Measurements from ENCODE around the gene SF3B4. TPM values are rescaled to one million over a fixed set of nuclear protein-coding genes. Genes with fewer than 3 reads are reported as not detected.
A peak's percentile ranks its signal among the peaks of the same experiment; 100 is the strongest.
"Not testable (repeated sequence)": the region's sequence is repeated elsewhere in the genome, so short reads cannot be mapped to it uniquely, and the experiment has no call there.

The SF3B4 gene
- total RNA-seq, 1 experiment from 2014 or later: 23.5 TPM

DNA sequence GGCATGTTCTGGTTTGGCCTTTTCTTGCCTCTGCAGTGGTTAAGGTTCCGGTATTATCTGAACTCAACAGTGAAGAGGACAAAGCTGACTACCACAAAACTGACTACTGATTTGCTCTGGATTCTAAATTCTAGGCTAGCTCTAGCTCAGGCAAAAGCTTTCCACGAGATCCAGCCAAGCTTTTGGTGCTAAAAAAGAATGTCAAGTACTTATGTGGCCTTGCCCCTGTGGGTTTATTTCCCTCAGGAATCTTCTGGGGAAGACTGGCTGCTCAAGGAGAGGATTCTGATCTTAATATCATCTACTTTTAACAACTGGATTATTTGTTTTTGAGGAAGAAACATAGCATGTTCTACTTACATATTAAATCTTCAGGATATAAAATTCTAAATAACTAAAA, 35.1 kb upstream of the SF3B4 start:
- Histone ChIP-seq H3K4me3 (ENCODE audit: low read length) (no peak overlapping the region), H3K4me2 (ENCODE audit: low read length) (no peak overlapping the region), H4K20me1 (ENCODE audit: low read length) (no peaks in the 10 kb centered on the region), H3K9me2 (replicated peaks; ENCODE audit: low read length) (no peaks in the 10 kb centered on the region), H3K9ac (ENCODE audit: low read length) (no peak overlapping the region), H3K9me3 (ENCODE audit: low read length) (no peaks in the 10 kb centered on the region), H3K79me2 (ENCODE audit: low read length) (no peaks in the 10 kb centered on the region), H3K36me3 (ENCODE audit: low read depth, low read length) (peaks cover 55% of the 10 kb centered on the region), H3K4me1 (ENCODE audit: insufficient read depth, low read length) (no peaks in the 10 kb centered on the region), H3F3A (ENCODE audit: low read length, unreplicated experiment) (no peaks in the 10 kb centered on the region), H3K27ac (ENCODE audit: low read length) (no peak overlapping the region), H2AFZ (ENCODE audit: low read length) (no peak overlapping the region), H3K27me3 (ENCODE audit: low read length) (no peaks in the 10 kb centered on the region)
- BruUV-seq (replicated peaks): no TSS peak
- ChIA-PET POLR2A (ENCODE audit: unreplicated experiment) (no interaction called here), CTCF (interaction anchor here (0.6 to 0.9 kb wide), 6 partner anchors 26 to 660 kb away, joined by 3 to 6 read pairs (median 4); partner anchors contain the start of gene MTMR11)
- no peak for TF ChIP-seq CTCF (conservative IDR thresholded peaks at IDR 0.05; ENCODE audit: low read depth, low read length)
- TF ChIP-seq EZH2 (IDR thresholded peaks at IDR 0.05; ENCODE audit: low read length, unreplicated experiment): no peak
- TF ChIP-seq EZH2phosphoT487 (IDR thresholded peaks at IDR 0.05; ENCODE audit: borderline replicate concordance, low read length): no peak
- ATAC-seq: no peak
- intact Hi-C loops (cut with micrococcal nuclease): loop anchor here (1.0 to 2.0 kb wide), 5 partner anchors 34 to 207 kb away; partner anchors contain the start of gene VPS45
- DNase-seq: no peak

DNA sequence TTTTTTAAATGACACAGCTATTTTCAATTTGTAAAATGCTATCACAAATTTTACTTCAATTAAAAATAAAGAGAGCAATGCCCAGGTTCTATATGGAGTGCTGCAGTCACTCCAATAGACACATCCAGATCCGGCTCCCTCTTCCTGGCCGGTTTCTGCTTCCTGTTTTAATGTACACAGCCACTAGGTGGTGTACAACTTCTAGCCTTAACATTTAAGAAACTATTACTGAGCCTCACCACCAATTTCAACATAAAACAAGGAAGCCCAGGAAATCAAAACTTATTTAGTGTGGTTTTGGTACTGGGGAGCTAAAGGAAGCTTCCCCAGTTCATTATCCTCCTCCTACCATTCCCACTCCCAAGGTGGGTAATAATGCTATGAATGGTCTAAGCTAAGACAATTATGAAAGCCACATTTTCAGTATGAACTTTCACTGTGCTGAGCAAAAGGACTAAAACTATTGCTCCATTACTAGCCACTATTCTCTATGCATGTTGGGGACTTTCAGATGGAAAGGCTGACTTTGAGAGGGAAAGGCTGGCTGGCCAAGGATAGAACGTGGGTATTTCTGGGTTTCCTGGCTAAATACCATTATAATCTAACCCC, 34.5 kb upstream of the SF3B4 start:
- ATAC-seq: peak; percentile 97
- Histone ChIP-seq H3F3A (ENCODE audit: low read length, unreplicated experiment) (no peaks in the 10 kb centered on the region), H3K27ac (ENCODE audit: low read length) (no peak overlapping the region), H3K9me2 (replicated peaks; ENCODE audit: low read length) (no peaks in the 10 kb centered on the region), H3K9me3 (ENCODE audit: low read length) (no peaks in the 10 kb centered on the region), H3K4me3 (ENCODE audit: low read length) (no peak overlapping the region), H3K4me2 (ENCODE audit: low read length) (no peak overlapping the region), H3K36me3 (ENCODE audit: low read depth, low read length) (peaks cover 53% of the 10 kb centered on the region), H3K4me1 (ENCODE audit: insufficient read depth, low read length) (no peaks in the 10 kb centered on the region), H4K20me1 (ENCODE audit: low read length) (no peaks in the 10 kb centered on the region), H3K79me2 (ENCODE audit: low read length) (no peaks in the 10 kb centered on the region), H3K27me3 (ENCODE audit: low read length) (no peaks in the 10 kb centered on the region), H2AFZ (ENCODE audit: low read length) (no peak overlapping the region), H3K9ac (ENCODE audit: low read length) (no peak overlapping the region)
- TF ChIP-seq CTCF (conservative IDR thresholded peaks at IDR 0.05; ENCODE audit: low read depth, low read length) (peak; percentile 93), EZH2phosphoT487 (IDR thresholded peaks at IDR 0.05; ENCODE audit: borderline replicate concordance, low read length) (no peak)
- no TSS peak for BruUV-seq (replicated peaks)
- POLR2A ChIA-PET (ENCODE audit: unreplicated experiment): no interaction called here
- peak; percentile 89 for DNase-seq
- CTCF ChIA-PET: interaction anchor here (0.6 to 0.9 kb wide), 6 partner anchors 25 to 661 kb away, joined by 3 to 6 read pairs (median 4); partner anchors contain the start of gene MTMR11
- intact Hi-C loops (cut with micrococcal nuclease): loop anchor here (1.0 to 2.0 kb wide), 5 partner anchors 35 to 207 kb away; partner anchors contain the start of gene VPS45

DNA sequence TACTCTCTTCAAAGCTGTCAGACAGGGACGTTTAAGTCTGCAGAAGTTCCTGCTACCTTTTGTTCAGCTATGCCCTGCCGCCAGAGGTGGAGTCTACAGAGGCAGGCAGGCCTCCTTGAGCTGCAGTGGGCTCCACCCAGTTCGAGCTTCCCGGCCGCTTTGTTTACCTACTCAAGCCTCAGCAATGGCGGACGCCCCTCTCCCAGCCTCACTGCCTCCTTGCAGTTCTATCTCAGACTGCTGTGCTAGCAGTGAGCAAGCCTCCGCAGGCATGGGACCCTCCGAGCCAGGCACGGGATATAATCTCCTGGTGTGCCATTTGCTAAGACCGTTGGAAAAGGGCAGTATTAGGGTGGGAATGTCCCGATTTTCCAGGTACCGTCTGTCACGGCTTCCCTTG, 29.9 kb upstream of the SF3B4 start:
- H3K4me2 ChIP-seq (ENCODE audit: low read length); CTCF ChIA-PET; DNase-seq; H3K79me2 ChIP-seq (ENCODE audit: low read length); ATAC-seq; intact Hi-C loops (cut with micrococcal nuclease); POLR2A ChIA-PET (ENCODE audit: unreplicated experiment); H2AFZ ChIP-seq (ENCODE audit: low read length); H4K20me1 ChIP-seq (ENCODE audit: low read length); H3F3A ChIP-seq (ENCODE audit: low read length, unreplicated experiment); H3K27me3 ChIP-seq (ENCODE audit: low read length); H3K4me3 ChIP-seq (ENCODE audit: low read length); H3K9me2 ChIP-seq (replicated peaks; ENCODE audit: low read length); H3K4me1 ChIP-seq (ENCODE audit: insufficient read depth, low read length); BruUV-seq (replicated peaks); H3K9me3 ChIP-seq (ENCODE audit: low read length); H3K27ac ChIP-seq (ENCODE audit: low read length); H3K9ac ChIP-seq (ENCODE audit: low read length): not testable (repeated sequence)
- H3K36me3 ChIP-seq (ENCODE audit: low read depth, low read length): peaks cover 23% of the 10 kb centered on the region
